A673 (cell line): ENCODE measurements around the gene FAM8A1. TPM values are rescaled to one million over a fixed set of nuclear protein-coding genes. Genes with fewer than 3 reads are reported as not detected.

Source experiments
- BruUV-seq: library from RNA; stranded (reverse); fragments of 400-500 nt; replicated peaks from 2 replicates; lab custom pipeline; 2021; lab: Mats Ljungman, UMichigan
- CTCF ChIA-PET: fragments of 300-600 bp; sonication (Branson Sonifier 250); formaldehyde crosslinking; loops from one replicate; lab custom pipeline; 2022; ENCODE audit warnings: antibody characterized with exemption; lab: Charles Lee
- POLR2A ChIA-PET: fragments of 300-600 bp; sonication (Branson Sonifier 250); formaldehyde crosslinking; loops from one replicate; lab custom pipeline; 2022; ENCODE audit warnings: antibody characterized with exemption; ENCODE audit not compliant: low non-redundant PET; lab: Charles Lee
- DNase-seq: peaks from one replicate; pipeline ENCODE4 v3.0.0-alpha.2; 2015; ENCODE audit warnings: low spot score
- H3K27ac ChIP-seq: fragments of 200-600 bp; sonication (generic); 2 replicates; pipeline ENCODE4 v1.5.1; 2016; ENCODE audit warnings: mixed run types, low read depth, mild to moderate bottlenecking, mixed read lengths, antibody characterized with exemption, low read length; ENCODE audit not compliant: poor library complexity, severe bottlenecking
- H3K27me3 ChIP-seq: fragments of 200-600 bp; sonication (generic); replicated peaks from 2 replicates; pipeline ENCODE4 v1.6.1; 2017; ENCODE audit warnings: mixed run types, low read depth, mild to moderate bottlenecking, mixed read lengths, antibody characterized with exemption, low read length; ENCODE audit not compliant: insufficient read depth, poor library complexity
- H3K36me3 ChIP-seq: fragments of 200-600 bp; sonication (generic); 2 replicates; pipeline ENCODE4 v1.6.1; 2016; ENCODE audit warnings: mixed run types, mild to moderate bottlenecking, mixed read lengths, antibody characterized with exemption, low read length; ENCODE audit not compliant: insufficient read depth, poor library complexity, severe bottlenecking
- H3K4me1 ChIP-seq: fragments of 200-600 bp; sonication (generic); 2 replicates; pipeline ENCODE4 v1.6.1; 2017; ENCODE audit warnings: mixed run types, mild to moderate bottlenecking, mixed read lengths, antibody characterized with exemption, low read length; ENCODE audit not compliant: insufficient read depth, poor library complexity, severe bottlenecking
- H3K4me3 ChIP-seq: fragments of 200-600 bp; sonication (generic); 2 replicates; pipeline ENCODE4 v1.5.1; 2016; ENCODE audit warnings: low read depth, mixed run types, mild to moderate bottlenecking, mixed read lengths, low read length; ENCODE audit not compliant: poor library complexity, severe bottlenecking
- H3K9me3 ChIP-seq: fragments of 200-600 bp; sonication (generic); 2 replicates; pipeline ENCODE4 v1.6.1; 2016; ENCODE audit warnings: mixed run types, low read depth, mild to moderate bottlenecking, mixed read lengths, antibody characterized with exemption, low read length; ENCODE audit not compliant: poor library complexity, severe bottlenecking
- EZH2 ChIP-seq: fragments of 200-600 bp; sonication (generic); IDR thresholded peaks from 2 replicates; pipeline ENCODE4 v1.6.1; 2017; ENCODE audit warnings: borderline replicate concordance, low read depth, mild to moderate bottlenecking, mixed read lengths, antibody characterized with exemption, low read length; ENCODE audit not compliant: poor library complexity, severe bottlenecking
- intact Hi-C: fragments of 100-400 bp; cut with micrococcal nuclease; formaldehyde crosslinking; loops from one replicate; pipeline ENCODE4 v1.10.0; 2022; ENCODE audit not compliant: unreplicated experiment
- total RNA-seq: library from RNA; stranded (reverse); gene quantifications from 2 replicates; pipeline ENCODE4 v1.2.3, GENCODE V29; 2021
- TF ChIP-seq, protein P1 (sequence below): fragments of 300-800, 200-600 bp; sonication (generic); conservative IDR thresholded peaks from 2 replicates; pipeline ENCODE4 v1.5.1; 2017; ENCODE audit warnings: low read depth, mild to moderate bottlenecking, antibody characterized with exemption, low read length, moderate library complexity, mixed read lengths

The FAM8A1 gene
- total RNA-seq, 1 experiment from 2014 or later = 15.7 TPM

DNA sequence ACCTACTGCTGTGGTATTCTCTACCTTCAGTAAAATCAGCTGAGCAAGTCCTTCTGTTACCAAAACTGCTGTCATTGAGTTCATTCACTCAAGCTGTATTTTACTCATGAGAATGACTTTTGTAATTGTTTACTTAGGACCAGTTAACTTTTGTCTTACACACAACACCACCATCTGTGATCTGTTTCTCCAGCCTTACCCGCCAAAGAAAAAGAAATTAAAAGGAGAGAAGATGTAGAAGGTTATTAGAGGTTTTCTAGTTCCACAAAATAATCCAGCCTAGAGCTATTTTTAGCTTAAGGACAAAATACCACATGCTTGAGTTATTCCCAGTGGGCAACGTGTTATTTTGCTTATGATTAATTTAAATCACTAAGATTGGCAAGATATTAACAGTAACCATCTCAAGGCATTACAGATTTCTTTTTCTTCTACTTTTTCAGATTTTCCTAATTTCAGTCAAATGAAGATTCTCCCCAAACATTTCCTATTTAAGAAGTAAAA lies 38.2 kb downstream of the FAM8A1 start:
- intact Hi-C loops = no loop called here
- no peak overlapping the region for H3K4me3 ChIP-seq
- H3K4me1 ChIP-seq = no peaks in the 10 kb centered on the region
- no peak for DNase-seq
- H3K27ac ChIP-seq = peak overlapping the region; percentile 11
- no peaks in the 10 kb centered on the region for H3K9me3 ChIP-seq
- H3K36me3 ChIP-seq = peaks cover 65% of the 10 kb centered on the region
- ChIA-PET CTCF (no interaction called here), POLR2A (no interaction called here)
- H3K27me3 ChIP-seq = no peaks in the 10 kb centered on the region
- no TSS peak for BruUV-seq
- TF ChIP-seq EZH2 = no peak
- TF ChIP-seq, protein P1, sequence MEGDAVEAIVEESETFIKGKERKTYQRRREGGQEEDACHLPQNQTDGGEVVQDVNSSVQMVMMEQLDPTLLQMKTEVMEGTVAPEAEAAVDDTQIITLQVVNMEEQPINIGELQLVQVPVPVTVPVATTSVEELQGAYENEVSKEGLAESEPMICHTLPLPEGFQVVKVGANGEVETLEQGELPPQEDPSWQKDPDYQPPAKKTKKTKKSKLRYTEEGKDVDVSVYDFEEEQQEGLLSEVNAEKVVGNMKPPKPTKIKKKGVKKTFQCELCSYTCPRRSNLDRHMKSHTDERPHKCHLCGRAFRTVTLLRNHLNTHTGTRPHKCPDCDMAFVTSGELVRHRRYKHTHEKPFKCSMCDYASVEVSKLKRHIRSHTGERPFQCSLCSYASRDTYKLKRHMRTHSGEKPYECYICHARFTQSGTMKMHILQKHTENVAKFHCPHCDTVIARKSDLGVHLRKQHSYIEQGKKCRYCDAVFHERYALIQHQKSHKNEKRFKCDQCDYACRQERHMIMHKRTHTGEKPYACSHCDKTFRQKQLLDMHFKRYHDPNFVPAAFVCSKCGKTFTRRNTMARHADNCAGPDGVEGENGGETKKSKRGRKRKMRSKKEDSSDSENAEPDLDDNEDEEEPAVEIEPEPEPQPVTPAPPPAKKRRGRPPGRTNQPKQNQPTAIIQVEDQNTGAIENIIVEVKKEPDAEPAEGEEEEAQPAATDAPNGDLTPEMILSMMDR = no peak

DNA sequence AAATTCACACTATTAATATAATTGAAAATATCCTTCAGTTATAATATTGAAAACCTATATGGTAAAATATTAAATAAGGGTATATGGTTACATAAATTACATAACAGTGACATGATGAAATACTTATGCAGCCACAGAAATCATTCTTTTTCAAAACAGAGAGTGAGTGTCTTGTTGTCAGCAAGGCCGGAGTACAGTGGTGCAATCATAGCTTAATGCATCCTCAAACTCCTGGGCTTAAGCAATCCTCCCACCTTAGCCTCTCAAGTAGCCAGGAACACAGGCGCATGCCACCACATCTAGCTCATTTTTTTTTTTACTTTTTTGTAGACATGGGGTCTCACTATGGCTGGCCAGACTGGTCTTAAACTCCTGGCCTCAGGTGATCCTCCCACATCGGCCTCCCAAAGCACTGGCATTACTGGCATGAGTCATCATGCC lies 40.4 kb downstream of the FAM8A1 start:
- H3K36me3 ChIP-seq = peaks cover 78% of the 10 kb centered on the region
- no peak for DNase-seq
- ChIA-PET POLR2A (no interaction called here), CTCF (no interaction called here)
- intact Hi-C loops = no loop called here
- H3K4me1 ChIP-seq = no peaks in the 10 kb centered on the region
- no peaks in the 10 kb centered on the region for H3K9me3 ChIP-seq
- no TSS peak for BruUV-seq
- TF ChIP-seq, protein P1 = no peak
- TF ChIP-seq EZH2 = no peak
- no peak overlapping the region for H3K4me3 ChIP-seq
- no peak overlapping the region for H3K27ac ChIP-seq
- H3K27me3 ChIP-seq = no peaks in the 10 kb centered on the region

DNA sequence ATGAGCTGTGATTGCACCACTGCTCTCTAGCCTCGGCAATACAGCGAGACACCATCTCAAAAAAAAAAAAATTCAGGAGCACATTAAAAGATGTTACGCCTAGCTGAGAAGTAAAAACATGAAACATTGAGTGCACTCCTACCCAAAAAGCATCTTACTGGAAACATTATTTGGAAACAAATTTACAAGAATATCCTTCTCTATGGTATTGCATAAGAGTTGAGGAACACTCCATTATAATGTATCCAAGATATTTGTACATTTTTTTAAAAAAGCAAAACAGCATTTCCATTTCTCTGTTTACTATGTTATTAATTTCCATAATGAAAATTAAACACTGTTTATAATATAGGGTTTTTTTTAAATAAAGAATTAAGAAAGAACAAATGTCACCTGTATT lies 48.6 kb downstream of the FAM8A1 start:
- no peaks in the 10 kb centered on the region for H3K4me1 ChIP-seq
- TF ChIP-seq EZH2 = no peak
- TF ChIP-seq, protein P1 = no peak
- no peak for DNase-seq
- no peak overlapping the region for H3K4me3 ChIP-seq
- no TSS peak for BruUV-seq
- H3K36me3 ChIP-seq = peaks cover 85% of the 10 kb centered on the region
- POLR2A ChIA-PET = no interaction called here
- H3K27me3 ChIP-seq = no peaks in the 10 kb centered on the region
- CTCF ChIA-PET = no interaction called here
- no peak overlapping the region for H3K27ac ChIP-seq
- H3K9me3 ChIP-seq = no peaks in the 10 kb centered on the region
- intact Hi-C loops = no loop called here
